H9 (cell line): ENCODE data around the gene TRAPPC13. TPM values are rescaled to one million over a fixed set of nuclear protein-coding genes. Genes with fewer than 3 reads are reported as not detected.
"Not testable (repeated sequence)": the region's sequence is repeated elsewhere in the genome, so short reads cannot be mapped to it uniquely, and the experiment has no call there.

ENCODE experiments used
- DNase-seq: peaks from one replicate; pipeline ENCODE4 v3.0.0-alpha.2; 2017
- H2AFZ ChIP-seq: one replicate; pipeline ENCODE4 v1.6.1; 2013; ENCODE audit warnings: mild to moderate bottlenecking, low read length, control low read depth, moderate library complexity
- H2AK5ac ChIP-seq: 2 replicates; pipeline ENCODE4 v1.6.1; 2013; ENCODE audit warnings: low read length, control low read depth, mixed read lengths; ENCODE audit not compliant: insufficient read length
- H2BK120ac ChIP-seq: one replicate; pipeline ENCODE4 v1.6.1; 2013; ENCODE audit warnings: low read depth, mild to moderate bottlenecking, low read length, control low read depth, inconsistent platforms; ENCODE audit not compliant: poor library complexity, severe bottlenecking
- H2BK12ac ChIP-seq: 2 replicates; pipeline ENCODE4 v1.6.1; 2013; ENCODE audit warnings: low read length, control low read depth, mixed read lengths, low read depth; ENCODE audit not compliant: insufficient read length
- H2BK15ac ChIP-seq: 2 replicates; pipeline ENCODE4 v1.6.1; 2013; ENCODE audit warnings: low read depth, low read length, control low read depth
- H2BK20ac ChIP-seq: one replicate; pipeline ENCODE4 v1.6.1; 2013; ENCODE audit warnings: low read depth, mild to moderate bottlenecking, low read length, control low read depth, inconsistent platforms; ENCODE audit not compliant: poor library complexity, severe bottlenecking
- H2BK5ac ChIP-seq: 2 replicates; pipeline ENCODE4 v1.6.1; 2013; ENCODE audit warnings: low read length, control low read depth, mixed read lengths; ENCODE audit not compliant: insufficient read length
- H3K14ac ChIP-seq: 2 replicates; pipeline ENCODE4 v1.6.1; 2013; ENCODE audit warnings: low read length, control low read depth; ENCODE audit not compliant: insufficient read depth
- H3K18ac ChIP-seq: 2 replicates; pipeline ENCODE4 v1.6.1; 2013; ENCODE audit warnings: low read depth, mild to moderate bottlenecking, mixed read lengths, low read length, control low read depth; ENCODE audit not compliant: insufficient read length
- H3K23ac ChIP-seq: 2 replicates; pipeline ENCODE4 v1.6.1; 2013; ENCODE audit warnings: low read length, control low read depth, mixed read lengths, low read depth; ENCODE audit not compliant: insufficient read length
- H3K23me2 ChIP-seq: 2 replicates; pipeline ENCODE4 v1.6.1; 2013; ENCODE audit warnings: low read depth, mild to moderate bottlenecking, mixed read lengths, low read length, control low read depth; ENCODE audit not compliant: insufficient read length, poor library complexity, severe bottlenecking
- H3K27ac ChIP-seq: 2 replicates; pipeline ENCODE4 v1.5.1; 2013; ENCODE audit warnings: low read length, control low read depth, mixed read lengths, low read depth; ENCODE audit not compliant: insufficient read length
- H3K27me3 ChIP-seq: 2 replicates; pipeline ENCODE4 v1.6.1; 2013; ENCODE audit warnings: low read length, control low read depth, inconsistent platforms; ENCODE audit not compliant: insufficient read depth
- H3K4ac ChIP-seq: 2 replicates; pipeline ENCODE4 v1.6.1; 2013; ENCODE audit warnings: low read depth, mild to moderate bottlenecking, control low read depth, inconsistent platforms, low read length, moderate library complexity
- H3K4me1 ChIP-seq: 2 replicates; pipeline ENCODE4 v1.6.1; 2013; ENCODE audit warnings: low read length, control low read depth, inconsistent platforms; ENCODE audit not compliant: insufficient read depth
- H3K4me2 ChIP-seq: 2 replicates; pipeline ENCODE4 v1.6.1; 2013; ENCODE audit warnings: low read length, control low read depth, mixed read lengths; ENCODE audit not compliant: insufficient read length, insufficient read depth
- H3K56ac ChIP-seq: 2 replicates; pipeline ENCODE4 v1.6.1; 2013; ENCODE audit warnings: low read depth, mild to moderate bottlenecking, mixed read lengths, low read length, control low read depth; ENCODE audit not compliant: insufficient read length
- H3K79me1 ChIP-seq: 2 replicates; pipeline ENCODE4 v1.6.1; 2013; ENCODE audit warnings: low read depth, mild to moderate bottlenecking, moderate library complexity, low read length, control low read depth, inconsistent platforms; ENCODE audit not compliant: insufficient read depth, poor library complexity, severe bottlenecking
- H3K79me2 ChIP-seq: 2 replicates; pipeline ENCODE4 v1.6.1; 2013; ENCODE audit warnings: low read length, control low read depth, inconsistent platforms; ENCODE audit not compliant: insufficient read depth
- H3K9ac ChIP-seq: 2 replicates; pipeline ENCODE4 v1.6.1; 2013; ENCODE audit warnings: low read length, control low read depth, mixed read lengths; ENCODE audit not compliant: insufficient read length; ENCODE audit errors: extremely low read depth
- H3K9me3 ChIP-seq: one replicate; pipeline ENCODE4 v1.6.1; 2013; ENCODE audit warnings: low read depth, low read length, inconsistent platforms; ENCODE audit not compliant: control insufficient read depth
- H3T11ph ChIP-seq: one replicate; pipeline ENCODE4 v1.6.1; 2013; ENCODE audit warnings: mild to moderate bottlenecking, low read length, control low read depth, inconsistent platforms
- H4K20me1 ChIP-seq: one replicate; pipeline ENCODE4 v1.6.1; 2013; ENCODE audit not compliant: control insufficient read depth, insufficient read length, insufficient read depth
- H4K5ac ChIP-seq: 2 replicates; pipeline ENCODE4 v1.6.1; 2013; ENCODE audit warnings: low read depth, mild to moderate bottlenecking, mixed read lengths, low read length, control low read depth; ENCODE audit not compliant: insufficient read length
- H4K8ac ChIP-seq: replicated peaks from 2 replicates; pipeline ENCODE4 v1.6.1; 2013; ENCODE audit warnings: low read length, control low read depth, mixed read lengths, low read depth; ENCODE audit not compliant: insufficient read length
- H4K91ac ChIP-seq: 2 replicates; pipeline ENCODE4 v1.6.1; 2013; ENCODE audit warnings: low read depth, mild to moderate bottlenecking, moderate library complexity, mixed read lengths, low read length, control low read depth; ENCODE audit not compliant: insufficient read length
- H3K27ac Mint-ChIP-seq, 3 experiments: 2 replicates in 2 of 3; 3 replicates in 1 of 3; pipeline ENCODE4 v1.8.0; 2020 to 2021; ENCODE audit warnings: mixed read lengths in 3 of 3, mild to moderate bottlenecking in 1 of 3, moderate library complexity in 1 of 3
- H3K27me3 Mint-ChIP-seq: 2 replicates; pipeline ENCODE4 v1.8.0; 2021; ENCODE audit warnings: low read depth, mild to moderate bottlenecking, moderate library complexity, mixed read lengths
- H3K36me3 Mint-ChIP-seq, 3 experiments: 2 replicates in 2 of 3; 3 replicates in 1 of 3; pipeline ENCODE4 v1.8.0; 2020 to 2021; ENCODE audit warnings: low read depth in 3 of 3, mixed read lengths in 3 of 3; ENCODE audit not compliant: insufficient read depth in 1 of 3
- H3K4me1 Mint-ChIP-seq, 2 experiments: 2 replicates each; pipeline ENCODE4 v1.8.0; 2020; ENCODE audit warnings: mixed read lengths in 2 of 2
- H3K4me3 Mint-ChIP-seq, 2 experiments: 2 replicates in 1 of 2; 3 replicates in 1 of 2; pipeline ENCODE4 v1.8.0; 2020 to 2021; ENCODE audit warnings: mild to moderate bottlenecking in 2 of 2, mixed read lengths in 2 of 2, moderate library complexity in 1 of 2
- H3K9me3 Mint-ChIP-seq, 2 experiments: 2 replicates in 1 of 2; 3 replicates in 1 of 2; pipeline ENCODE4 v1.8.0; 2020; ENCODE audit warnings: mild to moderate bottlenecking in 2 of 2, mixed read lengths in 2 of 2, moderate library complexity in 1 of 2
- WGBS: extraction: QIAGEN DNeasy Blood & Tissue Kit; methylation state at CpG from one replicate; pipeline ENCODE4 v1.1.7; 2013; ENCODE audit warnings: missing lambda C conversion rate, low lambda C conversion rate, mixed read lengths; ENCODE audit not compliant: insufficient read length; ENCODE audit errors: extremely low coverage; 5-methylcytosine and 5-hydroxymethylcytosine counted together
- total RNA-seq: library from RNA; stranded (reverse); gene quantifications from 2 replicates; pipeline ENCODE4 v1.2.1, GENCODE V29; 2021
- TF ChIP-seq, protein P1 (sequence below): fragments of 200-600 bp; sonication (generic); conservative IDR thresholded peaks from 3 replicates; pipeline ENCODE4 v1.8.0; 2021; ENCODE audit warnings: antibody characterized with exemption, mild to moderate bottlenecking

Gene TRAPPC13
- total RNA-seq, 1 experiment from 2014 or later, result 16.7 TPM

DNA sequence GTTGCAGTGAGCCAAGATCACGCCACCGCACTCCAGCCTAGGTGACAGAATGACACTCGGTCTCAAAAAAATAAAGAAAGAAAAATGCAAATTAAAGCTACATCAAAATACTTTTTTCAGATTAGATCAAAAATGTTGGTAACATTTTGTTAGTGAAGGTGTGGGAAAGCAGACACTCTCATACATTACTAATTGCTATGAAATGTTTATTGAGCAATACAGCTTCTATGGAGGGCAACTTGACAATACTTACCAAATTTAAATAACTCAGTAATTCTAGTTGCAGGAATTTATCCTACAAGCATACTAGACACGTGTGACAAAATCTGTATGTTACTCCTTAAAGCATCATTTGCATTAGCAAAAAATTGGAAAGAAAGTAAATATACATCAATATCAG is 4.8 kb upstream of the TRAPPC13 start:
- no peak overlapping the region for H2BK12ac ChIP-seq
- no peak overlapping the region for H3K18ac ChIP-seq
- H3K79me1 ChIP-seq, result no peaks in the 10 kb centered on the region
- Mint-ChIP-seq H3K4me1 (peaks cover 7% of the 10 kb centered on the region in 2 experiments), H3K27me3 (no peaks in the 10 kb centered on the region), H3K9me3 (no peaks in the 10 kb centered on the region), H3K27ac (no peak overlapping the region), H3K4me3 (no peak overlapping the region), H3K36me3 (peaks cover 0 to 1% (median 0%) of the 10 kb centered on the region in 3 experiments; a peak in 1 of 7 replicates)
- no peak overlapping the region for H2AK5ac ChIP-seq
- no peak overlapping the region for H3K9ac ChIP-seq
- no peaks in the 10 kb centered on the region for H3K9me3 ChIP-seq
- H4K20me1 ChIP-seq, result no peaks in the 10 kb centered on the region
- H4K91ac ChIP-seq, result no peak overlapping the region
- H3K4me2 ChIP-seq, result no peak overlapping the region
- H2BK120ac ChIP-seq, result no peak overlapping the region
- no CpG with 5 or more reads among the region's 4 CpGs for WGBS
- H3T11ph ChIP-seq, result no peak overlapping the region
- H3K4ac ChIP-seq, result no peak overlapping the region
- H4K5ac ChIP-seq, result no peak overlapping the region
- no peak overlapping the region for H3K56ac ChIP-seq
- TF ChIP-seq, protein P1, sequence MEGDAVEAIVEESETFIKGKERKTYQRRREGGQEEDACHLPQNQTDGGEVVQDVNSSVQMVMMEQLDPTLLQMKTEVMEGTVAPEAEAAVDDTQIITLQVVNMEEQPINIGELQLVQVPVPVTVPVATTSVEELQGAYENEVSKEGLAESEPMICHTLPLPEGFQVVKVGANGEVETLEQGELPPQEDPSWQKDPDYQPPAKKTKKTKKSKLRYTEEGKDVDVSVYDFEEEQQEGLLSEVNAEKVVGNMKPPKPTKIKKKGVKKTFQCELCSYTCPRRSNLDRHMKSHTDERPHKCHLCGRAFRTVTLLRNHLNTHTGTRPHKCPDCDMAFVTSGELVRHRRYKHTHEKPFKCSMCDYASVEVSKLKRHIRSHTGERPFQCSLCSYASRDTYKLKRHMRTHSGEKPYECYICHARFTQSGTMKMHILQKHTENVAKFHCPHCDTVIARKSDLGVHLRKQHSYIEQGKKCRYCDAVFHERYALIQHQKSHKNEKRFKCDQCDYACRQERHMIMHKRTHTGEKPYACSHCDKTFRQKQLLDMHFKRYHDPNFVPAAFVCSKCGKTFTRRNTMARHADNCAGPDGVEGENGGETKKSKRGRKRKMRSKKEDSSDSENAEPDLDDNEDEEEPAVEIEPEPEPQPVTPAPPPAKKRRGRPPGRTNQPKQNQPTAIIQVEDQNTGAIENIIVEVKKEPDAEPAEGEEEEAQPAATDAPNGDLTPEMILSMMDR, result no peak
- H3K23ac ChIP-seq, result no peak overlapping the region
- H3K27ac ChIP-seq, result no peak overlapping the region
- no peaks in the 10 kb centered on the region for H3K79me2 ChIP-seq
- H2AFZ ChIP-seq, result no peak overlapping the region
- no peaks in the 10 kb centered on the region for H3K27me3 ChIP-seq
- H2BK5ac ChIP-seq, result no peak overlapping the region
- no peaks in the 10 kb centered on the region for H3K23me2 ChIP-seq
- no peak overlapping the region for H4K8ac ChIP-seq
- H2BK15ac ChIP-seq, result no peak overlapping the region
- no peak overlapping the region for H3K14ac ChIP-seq
- DNase-seq, result no peak
- H2BK20ac ChIP-seq, result no peak overlapping the region
- no peaks in the 10 kb centered on the region for H3K4me1 ChIP-seq

DNA sequence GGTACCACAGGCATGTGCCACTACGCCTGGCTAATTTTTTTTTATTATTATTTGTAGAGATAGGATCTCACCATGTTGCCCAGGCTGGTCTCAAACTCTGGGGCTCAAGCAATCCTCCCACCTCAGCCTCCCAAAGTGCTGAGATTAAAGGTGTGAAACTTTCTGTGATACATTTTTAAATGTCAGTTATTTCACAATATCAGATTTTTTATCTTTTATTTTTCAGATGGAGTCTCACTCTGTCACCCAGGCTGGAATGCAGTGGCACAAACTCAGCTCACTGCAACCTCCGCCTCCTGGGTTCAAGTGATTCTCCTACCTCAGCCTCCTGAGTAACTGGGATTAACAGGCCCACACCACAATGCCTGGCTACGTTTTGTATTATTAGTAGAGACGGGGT is 2.9 kb upstream of the TRAPPC13 start:
- peak overlapping the region in 1 of 2 experiments; percentile 14; a peak in 1 of 5 replicates for H3K4me3 Mint-ChIP-seq
- peaks cover 11 to 12% of the 10 kb centered on the region in 2 experiments for H3K4me1 Mint-ChIP-seq
- H3K36me3 Mint-ChIP-seq, H2BK120ac ChIP-seq, H3K4ac ChIP-seq, DNase-seq, H2AK5ac ChIP-seq, H2BK20ac ChIP-seq, H3K4me2 ChIP-seq, H3K27me3 ChIP-seq, H3K27ac Mint-ChIP-seq, H2BK15ac ChIP-seq, H3K18ac ChIP-seq, H3K23me2 ChIP-seq, H4K91ac ChIP-seq, H3K9ac ChIP-seq, H2BK12ac ChIP-seq, H4K20me1 ChIP-seq, H3K9me3 ChIP-seq, H3K23ac ChIP-seq, H3K14ac ChIP-seq, H3K79me1 ChIP-seq, H3T11ph ChIP-seq, H3K27me3 Mint-ChIP-seq, H3K79me2 ChIP-seq, H2BK5ac ChIP-seq, H3K9me3 Mint-ChIP-seq, H3K56ac ChIP-seq, H2AFZ ChIP-seq, H4K5ac ChIP-seq, H4K8ac ChIP-seq, H3K4me1 ChIP-seq, H3K27ac ChIP-seq: not testable (repeated sequence)
- WGBS, result no CpG with 5 or more reads among the region's 4 CpGs
